Mesenchymal stem cell (in vitro differentiated cells and primary cell): ENCODE data around the gene DENND1C.
A peak's percentile ranks its signal among the peaks of the same experiment; 100 is the strongest.

ENCODE experiments used
- DNase-seq: peaks from one replicate; pipeline ENCODE4 v3.0.0-alpha.2; 2013
- H2AFZ ChIP-seq: one replicate; pipeline ENCODE4 v1.6.1; 2013; ENCODE audit warnings: low read depth, mild to moderate bottlenecking, control low read depth, inconsistent platforms, low read length, moderate library complexity
- H2AK5ac ChIP-seq: 2 replicates; pipeline ENCODE4 v1.6.1; 2013; ENCODE audit warnings: low read length, moderate library complexity, mild to moderate bottlenecking, inconsistent platforms; ENCODE audit not compliant: severe bottlenecking
- H2BK120ac ChIP-seq: one replicate; pipeline ENCODE4 v1.6.1; 2013; ENCODE audit warnings: low read depth, mild to moderate bottlenecking, inconsistent platforms, low read length, moderate library complexity
- H2BK12ac ChIP-seq, 2 experiments: one replicate each; pipeline ENCODE4 v1.6.1; 2013; ENCODE audit warnings: inconsistent platforms in 2 of 2, low read length in 2 of 2, mild to moderate bottlenecking in 2 of 2, moderate library complexity in 2 of 2, control low read depth in 1 of 2
- H2BK15ac ChIP-seq: one replicate; pipeline ENCODE4 v1.6.1; 2013; ENCODE audit warnings: mild to moderate bottlenecking, low read depth, inconsistent platforms; ENCODE audit not compliant: poor library complexity, severe bottlenecking
- H2BK5ac ChIP-seq: 2 replicates; pipeline ENCODE4 v1.6.1; 2013; ENCODE audit warnings: low read depth, mild to moderate bottlenecking, low read length, control low read depth, inconsistent platforms; ENCODE audit not compliant: poor library complexity, severe bottlenecking
- H3K14ac ChIP-seq, 2 experiments: one replicate each; pipeline ENCODE4 v1.6.1; 2013; ENCODE audit warnings: inconsistent platforms in 2 of 2, low read length in 2 of 2, control low read depth in 1 of 2, mild to moderate bottlenecking in 1 of 2, moderate library complexity in 1 of 2
- H3K18ac ChIP-seq, 2 experiments: one replicate each; pipeline ENCODE4 v1.6.1; 2013; ENCODE audit warnings: inconsistent platforms in 2 of 2, low read length in 2 of 2, control low read depth in 1 of 2, low read depth in 1 of 2, mild to moderate bottlenecking in 1 of 2
- H3K23ac ChIP-seq, 2 experiments: one replicate each; pipeline ENCODE4 v1.6.1; 2013; ENCODE audit warnings: inconsistent platforms in 2 of 2, low read length in 2 of 2, mild to moderate bottlenecking in 2 of 2, moderate library complexity in 2 of 2, control low read depth in 1 of 2
- H3K27ac ChIP-seq: 2 replicates; pipeline ENCODE4 v1.5.1; 2013; ENCODE audit warnings: mild to moderate bottlenecking, moderate library complexity, low read length, control low read depth, inconsistent platforms; ENCODE audit not compliant: poor library complexity, severe bottlenecking
- H3K27me3 ChIP-seq, 2 experiments: 2 replicates each; pipeline versions ENCODE4 v1.6.1 to v1.7.0; 2013; ENCODE audit warnings: low read length in 2 of 2, mild to moderate bottlenecking in 2 of 2, moderate library complexity in 2 of 2, control low read depth in 1 of 2, inconsistent platforms in 1 of 2; ENCODE audit not compliant: control insufficient read depth in 1 of 2, insufficient read depth in 1 of 2
- H3K36me3 ChIP-seq, 2 experiments: 2 replicates each; pipeline versions ENCODE4 v1.6.1 to v1.7.0; 2013; ENCODE audit warnings: low read length in 2 of 2, control low read depth in 1 of 2, inconsistent platforms in 1 of 2, low read depth in 1 of 2, mild to moderate bottlenecking in 1 of 2; ENCODE audit not compliant: insufficient read depth in 2 of 2, control insufficient read depth in 1 of 2
- H3K4ac ChIP-seq, 2 experiments: one replicate each; pipeline ENCODE4 v1.6.1; 2013; ENCODE audit warnings: inconsistent platforms in 2 of 2, low read length in 2 of 2, mild to moderate bottlenecking in 2 of 2, moderate library complexity in 2 of 2, control low read depth in 1 of 2, low read depth in 1 of 2
- H3K4me1 ChIP-seq: 2 replicates; pipeline ENCODE4 v1.6.1; 2013; ENCODE audit warnings: low read depth, low read length, control low read depth; ENCODE audit not compliant: control insufficient read depth, insufficient read depth
- H3K4me2 ChIP-seq: 2 replicates; pipeline ENCODE4 v1.6.1; 2013; ENCODE audit warnings: low read length, mild to moderate bottlenecking, inconsistent platforms; ENCODE audit not compliant: poor library complexity, severe bottlenecking
- H3K4me3 ChIP-seq, 2 experiments: 2 replicates each; pipeline versions ENCODE4 v1.5.1 to v1.7.0; 2013; ENCODE audit warnings: low read length in 2 of 2, mild to moderate bottlenecking in 2 of 2, control low read depth in 1 of 2, low read depth in 1 of 2; ENCODE audit not compliant: insufficient read depth in 1 of 2
- H3K79me1 ChIP-seq: replicated peaks from 2 replicates; pipeline ENCODE4 v1.6.1; 2013; ENCODE audit warnings: mild to moderate bottlenecking, control low read depth, low read length, inconsistent platforms; ENCODE audit not compliant: poor library complexity, severe bottlenecking
- H3K9ac ChIP-seq: 2 replicates; pipeline ENCODE4 v1.7.0; 2013; ENCODE audit warnings: mild to moderate bottlenecking, low read length, moderate library complexity
- H3K9me3 ChIP-seq: 2 replicates; pipeline ENCODE4 v1.7.0; 2013; ENCODE audit warnings: mild to moderate bottlenecking, low read length; ENCODE audit not compliant: control insufficient read depth
- H4K8ac ChIP-seq: one replicate; pipeline ENCODE4 v1.6.1; 2013; ENCODE audit warnings: inconsistent platforms, mild to moderate bottlenecking, low read length, moderate library complexity
- H4K91ac ChIP-seq: one replicate; pipeline ENCODE4 v1.6.1; 2013; ENCODE audit warnings: mild to moderate bottlenecking, low read length, inconsistent platforms
- WGBS: methylation state at CpG from one replicate; pipeline ENCODE4 v1.1.7; 2013; ENCODE audit warnings: mixed read lengths; 5-methylcytosine and 5-hydroxymethylcytosine counted together

The DENND1C gene

DNA sequence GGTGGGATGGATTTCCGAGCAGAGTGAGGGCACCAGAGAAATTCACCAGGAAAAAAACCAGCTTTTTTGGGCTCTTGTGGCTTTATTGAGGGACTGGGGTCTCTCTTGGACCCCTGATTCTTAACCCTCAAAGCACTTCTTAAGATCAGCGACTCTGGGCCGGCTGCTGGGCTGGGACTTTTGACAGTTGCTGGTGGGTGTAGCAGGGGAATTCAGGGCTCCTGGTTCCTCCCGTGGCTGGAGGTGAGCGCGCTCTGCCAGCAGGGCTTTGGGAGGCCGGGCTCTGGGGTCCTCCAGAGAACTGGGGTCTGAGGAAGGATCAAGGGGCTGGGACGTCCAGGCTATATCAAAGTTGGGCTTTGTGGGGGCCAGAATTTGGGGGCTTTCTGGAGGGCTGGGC lies 14.2 kb downstream of the DENND1C start:
- no peak for DNase-seq

DNA sequence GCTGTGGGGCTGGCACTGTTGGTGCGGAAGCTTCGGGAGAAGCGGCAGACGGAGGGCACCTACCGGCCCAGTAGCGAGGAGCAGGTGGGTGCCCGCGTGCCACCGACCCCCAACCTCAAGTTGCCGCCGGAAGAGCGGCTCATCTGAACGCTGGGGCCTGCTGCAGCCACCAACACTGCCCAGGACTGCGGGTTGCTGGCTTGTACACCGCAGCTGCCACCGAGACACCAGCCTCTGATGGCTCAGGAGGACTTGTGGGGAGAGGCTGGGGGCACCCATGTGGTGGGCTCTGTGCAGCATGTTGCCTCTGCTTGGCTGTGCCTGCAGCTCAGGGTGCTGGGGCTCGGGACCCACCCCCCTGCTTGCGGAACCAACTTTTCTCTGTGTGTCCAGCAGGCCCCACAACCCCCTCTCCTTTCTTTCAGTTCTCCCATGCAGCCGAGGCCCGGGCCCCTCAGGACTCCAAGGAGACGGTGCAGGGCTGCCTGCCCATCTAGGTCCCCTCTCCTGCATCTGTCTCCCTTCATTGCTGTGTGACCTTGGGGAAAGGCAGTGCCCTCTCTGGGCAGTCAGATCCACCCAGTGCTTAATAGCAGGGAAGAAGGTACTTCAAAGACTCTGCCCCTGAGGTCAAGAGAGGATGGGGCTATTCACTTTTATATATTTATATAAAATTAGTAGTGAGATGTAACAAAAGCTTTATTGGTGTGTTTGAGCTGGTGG lies 14.9 kb downstream of the DENND1C start:
- Histone ChIP-seq H3K36me3 (peaks cover 0 to 19% of the 10 kb centered on the region in 2 experiments), H4K8ac (no peak overlapping the region), H3K79me1 (no peaks in the 10 kb centered on the region), H2BK120ac (no peak overlapping the region), H2AFZ (no peak overlapping the region), H3K9ac (no peak overlapping the region), H3K27me3 (peaks cover 4 to 66% of the 10 kb centered on the region in 2 experiments), H3K4me2 (no peak overlapping the region), H3K4ac (no peak overlapping the region), H2AK5ac (no peak overlapping the region), H3K27ac (no peak overlapping the region), H3K9me3 (no peaks in the 10 kb centered on the region), H3K18ac (no peak overlapping the region), H2BK12ac (no peak overlapping the region), H3K14ac (no peak overlapping the region), H3K4me3 (no peak overlapping the region), H2BK5ac (no peak overlapping the region), H3K4me1 (peaks cover 17% of the 10 kb centered on the region), H4K91ac (no peak overlapping the region), H2BK15ac (no peak overlapping the region), H3K23ac (no peak overlapping the region)
- DNase-seq: no peak
- 96% methylated on average over 21 of the region's 21 CpGs for WGBS

More for the DNA sequence above, 14.2 kb downstream of the DENND1C start:
- Histone ChIP-seq H3K36me3 (peaks cover 0 to 19% of the 10 kb centered on the region in 2 experiments), H2AK5ac (no peak overlapping the region), H3K79me1 (no peaks in the 10 kb centered on the region), H4K8ac (no peak overlapping the region), H2BK12ac (no peak overlapping the region), H3K9ac (no peak overlapping the region), H4K91ac (no peak overlapping the region), H3K4me2 (no peak overlapping the region), H2BK5ac (no peak overlapping the region), H2AFZ (no peak overlapping the region), H3K27me3 (peaks cover 4 to 63% of the 10 kb centered on the region in 2 experiments), H3K4ac (no peak overlapping the region), H3K18ac (no peak overlapping the region), H2BK15ac (no peak overlapping the region), H3K23ac (no peak overlapping the region), H3K14ac (no peak overlapping the region), H3K27ac (no peak overlapping the region), H3K4me3 (no peak overlapping the region), H3K9me3 (no peaks in the 10 kb centered on the region), H2BK120ac (no peak overlapping the region), H3K4me1 (peaks cover 17% of the 10 kb centered on the region)
- WGBS: 76% methylated on average over 8 of the region's 8 CpGs

DNA sequence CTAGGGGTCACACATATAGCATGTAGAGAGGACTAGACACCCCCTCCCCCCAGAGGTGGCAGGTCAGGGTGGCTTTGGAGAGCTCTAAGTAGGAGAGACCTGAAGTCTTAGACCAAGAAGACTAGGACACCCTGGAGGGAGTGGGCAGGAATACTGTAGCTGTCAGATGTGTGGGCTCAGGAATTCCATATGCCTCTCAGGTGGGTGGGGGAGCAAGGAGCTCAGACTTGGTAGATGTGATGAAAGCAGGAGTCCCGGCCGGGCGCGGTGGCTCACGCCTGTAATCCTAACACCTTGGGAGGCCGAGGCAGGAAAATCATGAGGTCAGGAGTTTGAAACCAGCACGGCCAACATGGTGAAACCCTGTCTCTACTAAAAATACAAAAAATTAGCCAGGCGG lies 15.9 kb downstream of the DENND1C start:
- H3K27ac ChIP-seq: no peak overlapping the region
- no peak overlapping the region for H4K91ac ChIP-seq
- H3K14ac ChIP-seq: no peak overlapping the region
- H3K18ac ChIP-seq: no peak overlapping the region
- no peaks in the 10 kb centered on the region for H3K79me1 ChIP-seq
- H2BK120ac ChIP-seq: no peak overlapping the region
- H3K27me3 ChIP-seq: peaks cover 4 to 60% of the 10 kb centered on the region in 2 experiments
- DNase-seq: no peak
- H3K4me3 ChIP-seq: no peak overlapping the region
- H3K4ac ChIP-seq: no peak overlapping the region
- H3K4me2 ChIP-seq: no peak overlapping the region
- no peak overlapping the region for H3K9ac ChIP-seq
- no peak overlapping the region for H2BK12ac ChIP-seq
- 91% methylated on average over 8 of the region's 8 CpGs for whole genome bisulfite sequencing
- no peak overlapping the region for H4K8ac ChIP-seq
- no peak overlapping the region for H2BK15ac ChIP-seq
- H3K23ac ChIP-seq: no peak overlapping the region
- H3K36me3 ChIP-seq: peaks cover 0 to 19% of the 10 kb centered on the region in 2 experiments
- H3K4me1 ChIP-seq: peaks cover 17% of the 10 kb centered on the region
- H2AFZ ChIP-seq: no peak overlapping the region
- no peak overlapping the region for H2BK5ac ChIP-seq
- no peaks in the 10 kb centered on the region for H3K9me3 ChIP-seq
- no peak overlapping the region for H2AK5ac ChIP-seq

DNA sequence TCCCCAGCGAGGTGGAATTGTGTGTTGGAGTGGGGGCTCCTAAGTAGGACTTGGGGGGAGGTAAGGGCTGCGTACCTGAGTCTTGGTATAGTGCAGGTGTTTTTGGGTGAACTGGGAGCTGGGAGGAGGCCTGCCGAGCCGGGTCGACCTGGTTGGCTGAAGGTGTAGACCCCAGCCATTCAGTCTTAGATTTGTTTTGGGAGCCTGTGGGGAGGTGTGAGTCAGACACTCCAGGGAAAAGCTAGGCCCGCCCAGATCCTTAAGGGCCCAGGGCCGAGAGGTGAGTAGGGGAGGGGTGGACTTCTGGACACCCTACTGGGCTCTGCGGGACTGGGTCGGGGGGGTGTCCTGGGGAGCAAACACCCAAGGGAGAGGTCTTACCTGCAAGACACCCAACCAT lies 16.6 kb downstream of the DENND1C start:
- peaks cover 17% of the 10 kb centered on the region for H3K4me1 ChIP-seq
- H3K79me1 ChIP-seq: no peaks in the 10 kb centered on the region
- no peak overlapping the region for H2AFZ ChIP-seq
- H2AK5ac ChIP-seq: peak overlapping the region; percentile 29
- no peak overlapping the region for H3K18ac ChIP-seq
- no peak overlapping the region for H3K14ac ChIP-seq
- no peak overlapping the region for H2BK5ac ChIP-seq
- no peak overlapping the region for H3K9ac ChIP-seq
- H3K36me3 ChIP-seq: peaks cover 0 to 19% of the 10 kb centered on the region in 2 experiments
- H3K27me3 ChIP-seq: peaks cover 4 to 57% of the 10 kb centered on the region in 2 experiments
- no peak overlapping the region for H4K8ac ChIP-seq
- H3K23ac ChIP-seq: no peak overlapping the region
- H3K9me3 ChIP-seq: no peaks in the 10 kb centered on the region
- H4K91ac ChIP-seq: no peak overlapping the region
- H3K4ac ChIP-seq: no peak overlapping the region
- WGBS: 47% methylated on average over 9 of the region's 9 CpGs
- H2BK120ac ChIP-seq: no peak overlapping the region
- no peak overlapping the region for H3K27ac ChIP-seq
- H3K4me3 ChIP-seq: no peak overlapping the region
- H2BK12ac ChIP-seq: no peak overlapping the region
- DNase-seq: no peak
- no peak overlapping the region for H2BK15ac ChIP-seq
- peak overlapping the region; percentile 67 for H3K4me2 ChIP-seq
